ENCODE measurements around the gene PLEKHN1.

DNA sequence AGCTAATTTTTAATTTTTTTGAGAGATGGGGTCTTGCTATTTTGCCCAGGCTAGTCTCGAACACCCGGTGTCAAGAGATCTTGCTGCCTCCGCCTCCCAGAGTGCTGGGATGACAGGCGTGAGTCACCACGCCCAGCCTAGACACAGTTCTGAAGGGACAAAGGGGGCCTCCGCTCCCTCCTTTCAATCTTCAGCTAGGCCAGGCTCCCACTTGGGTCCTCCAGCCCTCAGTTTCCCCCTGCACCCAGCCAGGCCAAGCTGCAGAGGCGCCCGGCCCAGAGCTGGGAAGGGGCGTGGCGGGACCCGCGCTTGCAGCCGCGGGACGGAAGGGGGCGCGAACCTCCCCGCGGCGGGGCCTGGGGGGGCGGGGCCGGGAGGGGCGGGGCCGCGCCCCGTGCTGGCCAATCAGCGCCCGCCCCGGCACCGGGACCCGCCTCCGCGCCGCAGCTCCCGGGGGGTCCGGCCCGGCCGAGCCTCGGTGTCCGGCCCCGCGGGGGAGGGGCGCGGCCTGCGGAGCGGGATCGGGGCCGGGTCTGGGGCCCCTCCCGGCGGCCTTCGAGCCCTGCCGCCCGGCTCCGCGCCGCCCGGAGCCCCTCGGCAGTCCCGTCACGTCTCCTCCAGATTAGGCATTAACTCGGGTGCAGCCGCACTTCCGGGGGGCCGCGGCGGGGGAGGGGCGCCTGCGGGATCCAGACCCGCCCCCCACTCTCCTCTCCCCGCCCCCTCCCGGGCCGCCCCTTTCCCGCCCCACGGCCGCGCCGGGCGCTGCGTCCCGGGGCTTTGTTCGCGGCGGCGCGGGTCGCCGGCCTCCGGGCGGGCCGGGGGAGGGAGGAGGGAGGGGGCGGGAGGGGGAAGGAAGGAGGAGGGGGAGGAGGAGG, 53.1 kb downstream of the PLEKHN1 start:
- peak in 1 of 2 donors; percentile 14 for TF ChIP-seq POLR2A (IDR thresholded peaks at IDR 0.05)
- TF ChIP-seq, protein P1, sequence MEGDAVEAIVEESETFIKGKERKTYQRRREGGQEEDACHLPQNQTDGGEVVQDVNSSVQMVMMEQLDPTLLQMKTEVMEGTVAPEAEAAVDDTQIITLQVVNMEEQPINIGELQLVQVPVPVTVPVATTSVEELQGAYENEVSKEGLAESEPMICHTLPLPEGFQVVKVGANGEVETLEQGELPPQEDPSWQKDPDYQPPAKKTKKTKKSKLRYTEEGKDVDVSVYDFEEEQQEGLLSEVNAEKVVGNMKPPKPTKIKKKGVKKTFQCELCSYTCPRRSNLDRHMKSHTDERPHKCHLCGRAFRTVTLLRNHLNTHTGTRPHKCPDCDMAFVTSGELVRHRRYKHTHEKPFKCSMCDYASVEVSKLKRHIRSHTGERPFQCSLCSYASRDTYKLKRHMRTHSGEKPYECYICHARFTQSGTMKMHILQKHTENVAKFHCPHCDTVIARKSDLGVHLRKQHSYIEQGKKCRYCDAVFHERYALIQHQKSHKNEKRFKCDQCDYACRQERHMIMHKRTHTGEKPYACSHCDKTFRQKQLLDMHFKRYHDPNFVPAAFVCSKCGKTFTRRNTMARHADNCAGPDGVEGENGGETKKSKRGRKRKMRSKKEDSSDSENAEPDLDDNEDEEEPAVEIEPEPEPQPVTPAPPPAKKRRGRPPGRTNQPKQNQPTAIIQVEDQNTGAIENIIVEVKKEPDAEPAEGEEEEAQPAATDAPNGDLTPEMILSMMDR (IDR thresholded peaks at IDR 0.05): peak; percentile 49 to 88 (median 71)

All from tibial nerve (tissue), 3 donors.